GM23248 (cell line): ENCODE data around the gene MAP1B. TPM values are rescaled to one million over a fixed set of nuclear protein-coding genes. Genes with fewer than 3 reads are reported as not detected.
A peak's percentile ranks its signal among the peaks of the same experiment; 100 is the strongest.

Experiments used
- DNase-seq: peaks from one replicate; pipeline ENCODE4 v3.0.0-alpha.2; 2015
- H2AFZ ChIP-seq: fragments of 200-600 bp; sonication (generic); 2 replicates; pipeline ENCODE4 v1.6.1; 2016; ENCODE audit warnings: antibody characterized with exemption
- H3F3A ChIP-seq: fragments of 200-600 bp; sonication (generic); 2 replicates; pipeline ENCODE4 v1.6.1; 2016; ENCODE audit warnings: mild to moderate bottlenecking, antibody characterized with exemption, mixed run types; ENCODE audit not compliant: insufficient read depth
- H3K27ac ChIP-seq: fragments of 200-600 bp; sonication (generic); 2 replicates; pipeline ENCODE4 v1.5.1; 2016; ENCODE audit warnings: mild to moderate bottlenecking
- H3K27me3 ChIP-seq: fragments of 200-600 bp; sonication (generic); replicated peaks from 2 replicates; pipeline ENCODE4 v1.6.1; 2016; ENCODE audit warnings: mild to moderate bottlenecking; ENCODE audit not compliant: insufficient read depth
- H3K36me3 ChIP-seq: fragments of 200-600 bp; sonication (generic); 2 replicates; pipeline ENCODE4 v1.6.1; 2016; ENCODE audit warnings: low read depth, mild to moderate bottlenecking
- H3K4me1 ChIP-seq: fragments of 200-600 bp; sonication (generic); 2 replicates; pipeline ENCODE4 v1.6.1; 2016; ENCODE audit warnings: mild to moderate bottlenecking; ENCODE audit not compliant: insufficient read depth
- H3K4me2 ChIP-seq: fragments of 200-600 bp; sonication (generic); one replicate; pipeline ENCODE4 v1.6.1; 2016; ENCODE audit warnings: mild to moderate bottlenecking; ENCODE audit not compliant: unreplicated experiment
- H3K4me3 ChIP-seq: fragments of 200-600 bp; sonication (generic); 2 replicates; pipeline ENCODE4 v1.5.1; 2016; ENCODE audit warnings: mild to moderate bottlenecking
- H3K79me2 ChIP-seq: fragments of 200-600 bp; sonication (generic); 2 replicates; pipeline ENCODE4 v1.6.1; 2016; ENCODE audit warnings: mild to moderate bottlenecking; ENCODE audit not compliant: insufficient read depth
- H3K9ac ChIP-seq: fragments of 200-600 bp; sonication (generic); 2 replicates; pipeline ENCODE4 v1.6.1; 2016; ENCODE audit warnings: mild to moderate bottlenecking
- H3K9me2 ChIP-seq: fragments of 200-600 bp; sonication (generic); 2 replicates; pipeline ENCODE4 v1.6.1; 2016; ENCODE audit warnings: mixed run types, mild to moderate bottlenecking, moderate library complexity; ENCODE audit not compliant: insufficient read depth
- H3K9me3 ChIP-seq: fragments of 200-600 bp; sonication (generic); one replicate; pipeline ENCODE4 v1.6.1; 2017; ENCODE audit warnings: low read depth
- H4K20me1 ChIP-seq: fragments of 200-600 bp; sonication (generic); 2 replicates; pipeline ENCODE4 v1.6.0; 2016; ENCODE audit not compliant: insufficient read depth
- EZH2 ChIP-seq: fragments of 200-600 bp; sonication (generic); IDR thresholded peaks from 2 replicates; pipeline ENCODE4 v1.6.1; 2018; ENCODE audit warnings: antibody characterized with exemption, mild to moderate bottlenecking; ENCODE audit not compliant: insufficient read depth, poor library complexity, severe bottlenecking
- EZH2phosphoT487 ChIP-seq: fragments of 200-600 bp; sonication (generic); IDR thresholded peaks from 2 replicates; pipeline ENCODE4 v1.6.1; 2018; ENCODE audit warnings: antibody characterized with exemption, moderate library complexity, mild to moderate bottlenecking, low read depth; ENCODE audit not compliant: insufficient read depth
- WGBS, 2 experiments: methylation state at CpG; one replicate each; pipeline ENCODE4 v1.1.6; 2015 to 2017; ENCODE audit warnings: low lambda C conversion rate in 2 of 2, low coverage in 1 of 2; ENCODE audit errors: missing lambda C conversion rate in 2 of 2; 5-methylcytosine and 5-hydroxymethylcytosine counted together
- in situ Hi-C: fragments of 300-500 bp; cut with MboI; formaldehyde crosslinking; loops from 2 replicates; pipeline ENCODE4 v1.15.0; 2020
- polyA plus RNA-seq: library from polyadenylated mRNA; unstranded; fragments of >200 nt; fragmentation: Nextera tagmentation; extraction: Ambion mirVana; gene quantifications from 2 replicates; pipeline ENCODE4 v1.2.1, GENCODE V29; 2016
- total RNA-seq: library from RNA; depleted of rRNA; stranded (reverse); fragments of >200 nt; shearing (Covaris generic); gene quantifications from 2 replicates; pipeline ENCODE4 v1.2.3, GENCODE V29; 2014; rRNA removed

Gene MAP1B
- 71.7 and 149 TPM in 2 replicates for total RNA-seq
- polyA plus RNA-seq: 261 and 267 TPM in 2 replicates

DNA sequence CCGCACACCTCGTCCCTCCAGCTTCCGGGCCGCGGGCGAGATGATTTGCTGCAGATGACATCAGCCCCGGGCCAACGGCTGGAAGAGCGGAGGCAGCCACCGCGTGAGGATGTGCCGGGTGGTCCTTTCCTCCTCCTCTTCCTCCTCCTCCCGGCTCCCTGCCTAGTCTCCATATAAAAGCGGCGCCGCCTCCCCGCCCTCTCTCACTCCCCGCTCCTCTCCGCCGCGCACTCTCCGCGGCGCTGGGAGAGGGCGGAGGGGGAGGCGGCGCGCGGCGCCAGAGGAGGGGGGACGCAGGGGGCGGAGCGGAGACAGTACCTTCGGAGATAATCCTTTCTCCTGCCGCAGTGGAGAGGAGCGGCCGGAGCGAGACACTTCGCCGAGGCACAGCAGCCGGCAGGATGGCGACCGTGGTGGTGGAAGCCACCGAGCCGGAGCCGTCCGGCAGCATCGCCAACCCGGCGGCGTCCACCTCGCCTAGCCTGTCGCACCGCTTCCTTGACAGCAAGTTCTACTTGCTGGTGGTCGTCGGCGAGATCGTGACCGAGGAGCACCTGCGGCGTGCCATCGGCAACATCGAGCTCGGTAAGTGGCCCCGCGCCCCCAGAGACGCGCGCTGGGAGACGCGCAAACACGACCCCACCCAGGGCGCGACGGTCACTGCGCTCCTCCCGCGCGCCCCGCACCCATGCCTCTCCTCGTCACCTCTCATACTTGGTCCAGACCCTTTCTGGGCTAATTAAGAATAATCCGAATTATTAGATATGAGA is at the start of gene MAP1B:
Gene MAP1B, plus strand, starts transcription at position 345 of the 770 bp plus-strand sequence. Its CDS starts 57 bp downstream, at position 402.
- Histone ChIP-seq H3K79me2 (peaks cover 45% of the 10 kb centered on the region), H3F3A (peaks cover 23% of the 10 kb centered on the region; the same call in 1 of the 2 replicates), H3K4me1 (peaks cover 29% of the 10 kb centered on the region), H3K9me2 (no peaks in the 10 kb centered on the region), H3K27me3 (no peaks in the 10 kb centered on the region), H3K36me3 (0 out of 2 replicates have a peak, but pooled peaks cover 5% of the 10 kb centered on the region), H3K4me3 (peak within 1 kb of the TSS; percentile 88), H2AFZ (peak within 1 kb of the TSS; percentile 83), H3K9me3 (no peaks in the 10 kb centered on the region), H4K20me1 (no peaks in the 10 kb centered on the region), H3K27ac (peak within 1 kb of the TSS; percentile 42), H3K4me2 (peak within 1 kb of the TSS; percentile 97), H3K9ac (peak within 1 kb of the TSS; percentile 85)
- DNase-seq: peak; percentile 73
- no peak for TF ChIP-seq EZH2phosphoT487
- no peak for TF ChIP-seq EZH2
- 1 to 2% methylated on average over 61 to 68 of the region's 82 CpGs for WGBS, 2 experiments
- in situ Hi-C loops: loop anchor here (25.0 kb wide), 1 partner anchor 320 kb away; no protein-coding TSS in a partner anchor

DNA sequence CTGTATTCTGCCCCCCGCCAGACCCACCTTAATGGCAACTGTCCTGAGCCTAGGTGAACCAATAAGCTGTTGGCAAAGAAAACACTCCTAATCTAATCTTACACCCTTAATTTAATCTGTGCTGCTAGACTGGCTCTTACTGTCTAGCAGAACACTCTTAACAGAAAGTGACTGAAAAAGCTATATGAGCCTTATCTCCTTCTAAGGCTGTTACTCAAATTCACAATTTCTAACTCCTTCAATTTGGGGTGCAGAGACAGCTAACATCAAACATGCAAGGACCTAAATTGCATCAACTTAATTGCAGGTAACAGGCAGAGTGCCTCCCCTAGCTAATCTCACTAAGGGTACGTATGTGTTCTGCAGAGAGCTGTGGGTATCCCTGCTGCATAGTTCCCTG is 49.5 kb upstream of the MAP1B start:
- no peaks in the 10 kb centered on the region for H3K79me2 ChIP-seq
- TF ChIP-seq EZH2 (no peak), EZH2phosphoT487 (no peak)
- H3K27me3 ChIP-seq: peaks cover 77% of the 10 kb centered on the region
- H3K9ac ChIP-seq: no peak overlapping the region
- H3K27ac ChIP-seq: no peak overlapping the region
- no peak overlapping the region for H2AFZ ChIP-seq
- in situ Hi-C loops: no loop called here
- no peaks in the 10 kb centered on the region for H3K9me2 ChIP-seq
- H3K4me2 ChIP-seq: no peak overlapping the region
- no peak for DNase-seq
- H3K4me3 ChIP-seq: no peak overlapping the region
- no peaks in the 10 kb centered on the region for H3K36me3 ChIP-seq
- 46 to 51% methylated on average over 2 of the region's 2 CpGs for WGBS, 2 experiments
- H3K9me3 ChIP-seq: no peaks in the 10 kb centered on the region
- H3F3A ChIP-seq: no peaks in the 10 kb centered on the region
- no peaks in the 10 kb centered on the region for H3K4me1 ChIP-seq
- H4K20me1 ChIP-seq: no peaks in the 10 kb centered on the region

DNA sequence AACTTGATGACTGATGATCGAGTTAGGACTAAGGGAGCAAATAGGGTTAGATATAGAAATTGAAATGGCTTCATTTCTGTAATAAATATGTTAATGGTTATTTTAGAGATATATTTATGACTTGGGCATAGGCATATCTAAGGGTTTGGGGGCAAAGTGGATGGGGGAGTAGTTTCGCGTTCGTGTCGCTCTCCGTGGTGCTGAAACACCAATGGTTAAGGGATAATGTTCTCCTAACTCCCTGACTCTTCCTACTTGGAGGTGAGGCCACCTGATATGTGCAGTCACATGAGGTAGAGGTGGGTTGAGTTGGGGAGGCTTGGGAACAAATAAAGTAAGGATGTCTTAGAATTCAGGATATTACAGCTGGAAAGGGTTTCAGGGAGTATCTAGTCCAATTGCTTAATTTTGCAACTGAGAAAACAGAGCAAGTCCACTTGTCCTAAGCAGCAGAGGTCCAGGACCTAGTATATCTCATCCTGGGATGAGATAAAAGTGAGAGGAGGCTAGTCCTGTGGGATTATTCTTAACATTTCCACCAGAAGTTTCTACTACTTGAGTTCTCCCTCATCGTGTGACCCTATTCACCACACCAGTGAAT is 44.0 kb upstream of the MAP1B start:
- no peak overlapping the region for H2AFZ ChIP-seq
- no peaks in the 10 kb centered on the region for H3K36me3 ChIP-seq
- no peaks in the 10 kb centered on the region for H3K79me2 ChIP-seq
- H3K9me2 ChIP-seq: no peaks in the 10 kb centered on the region
- H3K4me2 ChIP-seq: no peak overlapping the region
- no peak overlapping the region for H3K9ac ChIP-seq
- peaks cover 35% of the 10 kb centered on the region for H3K27me3 ChIP-seq
- H3K9me3 ChIP-seq: no peaks in the 10 kb centered on the region
- peaks cover 22% of the 10 kb centered on the region for H3F3A ChIP-seq
- no peak overlapping the region for H3K27ac ChIP-seq
- 27 to 31% methylated on average over 7 of the region's 7 CpGs for WGBS, 2 experiments
- in situ Hi-C loops: no loop called here
- DNase-seq: peak; percentile 25
- TF ChIP-seq EZH2phosphoT487 (no peak), EZH2 (no peak)
- no peak overlapping the region for H3K4me3 ChIP-seq
- H4K20me1 ChIP-seq: no peaks in the 10 kb centered on the region
- peaks cover 32% of the 10 kb centered on the region for H3K4me1 ChIP-seq

DNA sequence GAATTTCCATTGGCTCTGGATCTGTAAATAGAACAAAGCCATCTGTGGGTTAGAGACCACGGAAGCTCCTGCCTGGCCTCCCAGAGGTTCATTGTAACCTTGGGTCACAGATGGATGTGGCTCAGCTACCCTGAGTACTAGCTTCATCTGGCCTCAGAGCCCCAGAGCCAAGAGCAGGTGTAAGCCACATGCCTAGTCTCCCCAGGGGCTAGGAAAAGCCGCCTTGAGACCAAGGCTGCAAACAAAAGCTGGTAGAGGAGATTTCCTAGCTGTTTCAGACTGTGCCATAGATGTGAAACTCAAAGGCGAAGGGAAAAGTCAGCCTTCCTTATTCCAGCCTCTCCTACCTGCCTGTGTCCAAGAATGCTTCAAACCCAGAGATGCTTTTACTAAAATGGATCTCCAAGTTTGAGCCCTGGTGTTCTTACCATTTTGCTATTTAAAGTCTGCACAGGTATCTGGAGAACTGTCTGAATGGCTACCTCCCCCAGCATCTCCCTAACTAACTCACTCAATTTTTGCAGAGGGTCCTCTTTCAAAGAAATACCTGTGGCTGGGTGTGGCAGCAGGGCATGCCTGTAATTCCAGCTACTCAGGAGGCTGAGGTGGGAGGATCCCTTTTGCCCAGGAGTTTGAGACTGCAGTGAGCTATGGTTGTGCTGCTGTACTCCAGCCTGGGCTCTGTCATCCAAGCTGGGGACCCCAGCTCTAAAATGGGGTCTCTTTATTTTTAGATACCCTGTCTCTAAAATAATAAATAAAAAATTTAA is 42.3 kb upstream of the MAP1B start:
- in situ Hi-C loops: no loop called here
- no peaks in the 10 kb centered on the region for H3K9me3 ChIP-seq
- TF ChIP-seq EZH2phosphoT487 (no peak), EZH2 (no peak)
- H3K27ac ChIP-seq: no peak overlapping the region
- peaks cover 19% of the 10 kb centered on the region; the same call in 1 of the 2 replicates for H3K27me3 ChIP-seq
- H4K20me1 ChIP-seq: no peaks in the 10 kb centered on the region
- H3K36me3 ChIP-seq: no peaks in the 10 kb centered on the region
- H3K9ac ChIP-seq: no peak overlapping the region
- H3K4me1 ChIP-seq: peaks cover 35% of the 10 kb centered on the region
- H3K79me2 ChIP-seq: no peaks in the 10 kb centered on the region
- H2AFZ ChIP-seq: no peak overlapping the region
- H3K4me3 ChIP-seq: no peak overlapping the region
- DNase-seq: no peak
- no peak overlapping the region for H3K4me2 ChIP-seq
- H3K9me2 ChIP-seq: no peaks in the 10 kb centered on the region
- H3F3A ChIP-seq: peaks cover 26% of the 10 kb centered on the region
- 71 to 73% methylated on average over 3 of the region's 3 CpGs for WGBS, 2 experiments
